Type B pancreatic cell (in vitro differentiated cells): ENCODE measurements around the gene CLEC19A. TPM values are rescaled to one million over a fixed set of nuclear protein-coding genes. Genes with fewer than 3 reads are reported as not detected.

Source experiments
- DNase-seq: peaks from one replicate; pipeline ENCODE4 v3.0.0; 2021; ENCODE audit warnings: mixed read lengths; ENCODE audit not compliant: unreplicated experiment; ENCODE audit errors: extremely low spot score
- H3K27ac Mint-ChIP-seq: 2 replicates; pipeline ENCODE4 v1.8.0; 2021; ENCODE audit warnings: mild to moderate bottlenecking, mixed read lengths
- H3K27me3 Mint-ChIP-seq: 2 replicates; pipeline ENCODE4 v1.8.0; 2021; ENCODE audit warnings: mixed read lengths
- H3K36me3 Mint-ChIP-seq: 2 replicates; pipeline ENCODE4 v1.8.0; 2021; ENCODE audit warnings: mixed read lengths
- H3K4me1 Mint-ChIP-seq: one replicate; pipeline ENCODE4 v1.8.0; 2021; ENCODE audit warnings: mixed read lengths; ENCODE audit not compliant: unreplicated experiment
- H3K4me3 Mint-ChIP-seq: 2 replicates; pipeline ENCODE4 v1.8.0; 2021; ENCODE audit warnings: mild to moderate bottlenecking, mixed read lengths
- H3K9me3 Mint-ChIP-seq: 2 replicates; pipeline ENCODE4 v1.8.0; 2021; ENCODE audit warnings: mixed read lengths
- total RNA-seq: library from RNA; stranded (reverse); gene quantifications from 2 replicates; pipeline ENCODE4 v1.2.1, GENCODE V29; 2021; ENCODE audit warnings: low replicate concordance
- TF ChIP-seq, protein P1 (sequence below): fragments of 200-600 bp; sonication (generic); conservative IDR thresholded peaks from 2 replicates; pipeline ENCODE4 v1.5.0; 2021; ENCODE audit warnings: antibody characterized with exemption, mild to moderate bottlenecking

Gene CLEC19A
- total RNA-seq, 1 donor from 2014 or later: not detected

DNA sequence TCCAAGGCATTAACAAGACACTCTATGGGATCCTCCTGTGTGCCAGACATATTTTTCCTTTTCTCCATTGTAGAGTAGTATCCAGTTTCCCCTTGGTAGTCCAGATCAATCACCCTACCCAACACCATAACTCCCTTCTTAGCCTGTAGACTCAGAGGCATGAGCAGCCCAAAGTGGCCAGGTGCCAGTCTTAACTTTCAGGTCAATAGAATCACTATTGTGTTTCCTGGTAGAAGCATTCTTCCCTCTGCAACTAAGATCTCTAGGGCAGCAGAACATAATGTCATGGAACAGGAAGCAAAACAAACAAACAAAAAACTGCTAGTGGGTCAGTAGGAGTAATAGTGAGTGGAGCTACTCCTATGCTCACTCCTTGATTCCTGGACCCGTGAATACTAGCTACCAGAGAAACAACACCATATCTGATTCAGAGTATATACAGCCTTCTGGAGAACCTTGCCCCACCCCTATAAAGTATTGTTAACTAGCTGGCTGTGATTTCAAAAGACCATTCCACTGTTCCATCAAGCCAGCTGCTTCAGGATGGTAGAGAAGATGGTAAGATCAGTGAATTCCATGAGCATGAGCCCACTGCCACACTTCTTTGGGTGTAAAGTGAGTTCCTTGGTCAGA, 11.2 kb upstream of the CLEC19A start:
- H3K4me1 Mint-ChIP-seq: no peaks in the 10 kb centered on the region
- H3K27ac Mint-ChIP-seq: no peak overlapping the region
- no peaks in the 10 kb centered on the region for H3K27me3 Mint-ChIP-seq
- H3K4me3 Mint-ChIP-seq: no peak overlapping the region
- H3K9me3 Mint-ChIP-seq: peaks cover 4% of the 10 kb centered on the region
- TF ChIP-seq, protein P1, sequence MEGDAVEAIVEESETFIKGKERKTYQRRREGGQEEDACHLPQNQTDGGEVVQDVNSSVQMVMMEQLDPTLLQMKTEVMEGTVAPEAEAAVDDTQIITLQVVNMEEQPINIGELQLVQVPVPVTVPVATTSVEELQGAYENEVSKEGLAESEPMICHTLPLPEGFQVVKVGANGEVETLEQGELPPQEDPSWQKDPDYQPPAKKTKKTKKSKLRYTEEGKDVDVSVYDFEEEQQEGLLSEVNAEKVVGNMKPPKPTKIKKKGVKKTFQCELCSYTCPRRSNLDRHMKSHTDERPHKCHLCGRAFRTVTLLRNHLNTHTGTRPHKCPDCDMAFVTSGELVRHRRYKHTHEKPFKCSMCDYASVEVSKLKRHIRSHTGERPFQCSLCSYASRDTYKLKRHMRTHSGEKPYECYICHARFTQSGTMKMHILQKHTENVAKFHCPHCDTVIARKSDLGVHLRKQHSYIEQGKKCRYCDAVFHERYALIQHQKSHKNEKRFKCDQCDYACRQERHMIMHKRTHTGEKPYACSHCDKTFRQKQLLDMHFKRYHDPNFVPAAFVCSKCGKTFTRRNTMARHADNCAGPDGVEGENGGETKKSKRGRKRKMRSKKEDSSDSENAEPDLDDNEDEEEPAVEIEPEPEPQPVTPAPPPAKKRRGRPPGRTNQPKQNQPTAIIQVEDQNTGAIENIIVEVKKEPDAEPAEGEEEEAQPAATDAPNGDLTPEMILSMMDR: no peak
- no peak for DNase-seq
- H3K36me3 Mint-ChIP-seq: no peaks in the 10 kb centered on the region

DNA sequence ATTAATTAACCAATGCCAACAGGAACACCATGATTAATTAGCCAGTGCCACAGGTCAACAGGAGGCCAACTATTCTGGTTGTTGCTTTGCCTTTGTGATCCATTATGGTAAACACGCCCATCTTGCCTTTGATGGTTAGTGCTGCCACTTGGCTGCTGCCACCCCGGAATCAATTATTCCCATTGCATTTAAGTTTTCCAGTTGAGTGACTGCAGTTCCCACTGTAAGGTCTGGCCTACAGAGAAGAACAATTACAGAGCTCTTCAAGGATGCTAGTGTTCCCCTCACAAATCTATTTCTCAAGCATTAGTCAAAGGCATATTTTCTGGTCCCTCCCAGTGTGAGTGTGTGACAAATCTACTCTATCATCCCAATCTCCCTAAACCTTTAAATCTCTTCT, 7.1 kb upstream of the CLEC19A start:
- H3K9me3 Mint-ChIP-seq: peaks cover 4% of the 10 kb centered on the region

DNA sequence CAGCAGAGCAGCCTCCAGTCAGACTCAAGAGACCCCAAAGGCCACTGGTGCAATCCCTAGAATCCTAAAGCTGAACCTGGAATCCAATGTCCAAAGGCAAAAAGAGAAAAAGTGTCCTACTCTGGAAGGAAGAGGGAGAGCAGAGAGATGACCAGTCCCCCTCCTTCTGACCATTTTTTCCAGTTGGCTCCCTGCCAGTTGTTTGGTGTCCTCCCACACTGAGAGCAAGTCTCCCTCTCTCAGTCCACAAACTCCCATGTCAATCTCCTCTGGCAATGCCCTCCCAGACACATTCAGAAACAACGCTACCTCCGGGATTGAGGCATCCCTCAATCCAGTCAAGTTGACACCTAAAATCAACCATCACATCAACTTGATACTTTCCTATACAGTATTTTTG, 4.3 kb upstream of the CLEC19A start:
- Mint-ChIP-seq H3K27ac (no peak overlapping the region), H3K4me1 (peaks cover 4% of the 10 kb centered on the region), H3K36me3 (no peaks in the 10 kb centered on the region), H3K27me3 (peaks cover 3% of the 10 kb centered on the region), H3K9me3 (peaks cover 4% of the 10 kb centered on the region), H3K4me3 (no peak overlapping the region)
- TF ChIP-seq, protein P1: no peak
- no peak for DNase-seq

More for the DNA sequence above, 7.1 kb upstream of the CLEC19A start:
- DNase-seq: no peak
- Mint-ChIP-seq H3K27ac (no peak overlapping the region), H3K4me3 (no peak overlapping the region), H3K36me3 (no peaks in the 10 kb centered on the region), H3K27me3 (no peaks in the 10 kb centered on the region), H3K4me1 (peaks cover under 1% of the 10 kb centered on the region)
- TF ChIP-seq, protein P1: no peak

DNA sequence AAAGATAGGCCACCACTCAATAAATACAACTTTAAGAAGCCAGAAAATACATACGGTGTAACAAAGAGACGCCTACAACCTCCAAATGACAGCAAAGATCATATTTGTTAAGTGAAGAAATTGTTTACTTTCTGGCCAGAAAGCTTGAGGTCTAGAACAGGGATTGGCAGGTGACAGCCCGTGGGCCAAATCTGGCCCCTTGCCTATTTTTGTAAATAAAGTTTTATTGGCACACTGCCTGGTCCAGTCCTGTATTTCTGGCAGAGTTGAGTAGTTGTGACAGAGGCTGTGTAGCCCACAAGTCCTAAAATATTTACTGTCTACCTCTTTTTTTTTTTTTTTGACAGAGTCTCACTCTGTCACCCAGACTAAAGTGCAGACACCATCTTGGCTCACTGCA, 3.4 kb upstream of the CLEC19A start:
- Mint-ChIP-seq H3K36me3 (no peaks in the 10 kb centered on the region), H3K4me3 (no peak overlapping the region), H3K27ac (no peak overlapping the region), H3K4me1 (peaks cover 4% of the 10 kb centered on the region), H3K9me3 (peaks cover 4% of the 10 kb centered on the region), H3K27me3 (peaks cover 3% of the 10 kb centered on the region)
- no peak for DNase-seq
- TF ChIP-seq, protein P1: no peak

DNA sequence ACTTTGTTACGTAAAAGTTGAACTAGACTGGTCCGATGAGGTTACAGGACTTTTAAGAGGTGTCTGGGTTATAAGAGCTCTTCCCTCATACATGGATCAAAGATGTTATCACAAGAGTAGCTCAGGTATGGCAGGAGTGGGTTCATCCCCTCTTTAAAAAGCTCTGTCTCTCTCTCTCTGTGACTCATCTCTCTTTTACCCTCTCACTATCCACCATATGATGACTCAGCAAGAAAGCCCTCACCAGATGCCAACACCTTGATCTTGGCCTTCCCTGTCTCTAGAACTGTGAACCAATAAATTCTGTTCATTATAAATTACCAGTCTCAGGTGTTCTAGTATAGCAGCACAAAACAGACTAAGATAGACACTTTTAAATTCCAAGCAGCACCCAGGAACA, 1.9 kb upstream of the CLEC19A start:
- peaks cover under 1% of the 10 kb centered on the region for H3K9me3 Mint-ChIP-seq
- no peaks in the 10 kb centered on the region for H3K36me3 Mint-ChIP-seq
- no peak overlapping the region for H3K27ac Mint-ChIP-seq
- TF ChIP-seq, protein P1: no peak
- peaks cover 6% of the 10 kb centered on the region for H3K27me3 Mint-ChIP-seq
- no peak overlapping the region for H3K4me3 Mint-ChIP-seq
- no peak for DNase-seq
- H3K4me1 Mint-ChIP-seq: peaks cover 4% of the 10 kb centered on the region

DNA sequence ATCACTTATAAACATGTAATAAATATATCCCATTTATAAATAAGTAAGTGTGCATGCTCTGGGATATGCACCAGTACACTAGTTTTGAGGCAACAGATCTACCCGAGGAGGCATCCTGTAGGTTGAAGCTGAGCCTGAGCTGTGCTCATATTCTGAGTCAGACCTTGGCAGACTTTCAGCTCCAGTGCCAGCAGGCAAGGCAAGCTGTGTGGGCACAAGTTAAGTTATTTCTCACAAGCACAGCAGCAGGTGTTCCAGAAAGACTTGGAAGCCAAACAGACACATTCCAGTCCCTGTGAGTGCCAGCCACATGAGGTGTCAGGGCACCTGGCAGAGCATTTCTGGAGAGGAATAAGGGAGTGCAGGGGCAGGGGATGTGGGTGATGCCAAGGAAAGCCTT, 1.3 kb upstream of the CLEC19A start:
- peaks cover 4% of the 10 kb centered on the region for H3K4me1 Mint-ChIP-seq
- H3K27ac Mint-ChIP-seq: no peak overlapping the region
- H3K36me3 Mint-ChIP-seq: no peaks in the 10 kb centered on the region
- TF ChIP-seq, protein P1: no peak
- DNase-seq: no peak
- H3K4me3 Mint-ChIP-seq: no peak overlapping the region
- H3K27me3 Mint-ChIP-seq: peaks cover 6% of the 10 kb centered on the region
- H3K9me3 Mint-ChIP-seq: no peaks in the 10 kb centered on the region
